Fibroblast of lung (primary cell): ENCODE measurements around the gene MTURN. TPM values are rescaled to one million over a fixed set of nuclear protein-coding genes. Genes with fewer than 3 reads are reported as not detected.
A peak's percentile ranks its signal among the peaks of the same experiment; 100 is the strongest.

Experiments
- DNase-seq, 2 donors: peaks; one replicate each; pipeline versions ENCODE4 v3.0.0 to v3.0.0-alpha.2; 2010; ENCODE audit warnings: low read depth in 2 of 2
- H2AFZ ChIP-seq: 2 replicates; pipeline ENCODE4 v1.5.1; 2012; ENCODE audit warnings: low read length, control low read depth, inconsistent platforms
- H3K27ac ChIP-seq: 2 replicates; pipeline ENCODE4 v1.5.1; 2011; ENCODE audit warnings: low read length, control low read depth; ENCODE audit not compliant: insufficient read depth
- H3K27me3 ChIP-seq: 2 replicates; pipeline ENCODE4 v1.5.1; 2011; ENCODE audit warnings: mild to moderate bottlenecking, low read length; ENCODE audit not compliant: control insufficient read depth, insufficient read depth
- H3K36me3 ChIP-seq: 2 replicates; pipeline ENCODE4 v1.5.1; 2011; ENCODE audit warnings: low read length; ENCODE audit not compliant: control insufficient read depth, insufficient read depth
- H3K4me1 ChIP-seq: 2 replicates; pipeline ENCODE4 v1.5.1; 2011; ENCODE audit warnings: low read length; ENCODE audit not compliant: control insufficient read depth, insufficient read depth; ENCODE audit errors: extremely low read depth
- H3K4me2 ChIP-seq: 2 replicates; pipeline ENCODE4 v1.5.1; 2011; ENCODE audit warnings: low read length, control low read depth; ENCODE audit not compliant: insufficient read depth; ENCODE audit errors: extremely low read depth
- H3K4me3 ChIP-seq, 4 experiments: fragments of 200-600 bp in 1 of 4; sonication (generic) in 1 of 4; replicated peaks in 1 of 4; 2 replicates each; pipeline ENCODE4 v1.5.1; 2011 to 2016; ENCODE audit warnings: low read length in 4 of 4, low read depth in 3 of 4, mild to moderate bottlenecking in 3 of 4, control low read depth in 2 of 4, inconsistent platforms in 1 of 4, mixed read lengths in 1 of 4; ENCODE audit not compliant: insufficient read depth in 1 of 4; ENCODE audit errors: control extremely low read depth in 1 of 4
- H3K79me2 ChIP-seq: 2 replicates; pipeline ENCODE4 v1.5.1; 2012; ENCODE audit warnings: mild to moderate bottlenecking, low read length, inconsistent platforms; ENCODE audit not compliant: control insufficient read depth, insufficient read depth
- H3K9ac ChIP-seq: 2 replicates; pipeline ENCODE4 v1.5.1; 2011; ENCODE audit warnings: mild to moderate bottlenecking, low read length, control low read depth; ENCODE audit not compliant: insufficient read depth
- H3K9me3 ChIP-seq: 2 replicates; pipeline ENCODE4 v1.5.1; 2012; ENCODE audit warnings: low read depth, low read length; ENCODE audit not compliant: control insufficient read depth, insufficient read depth
- H4K20me1 ChIP-seq: 2 replicates; pipeline ENCODE4 v1.5.1; 2011; ENCODE audit warnings: low read length; ENCODE audit not compliant: control insufficient read depth, insufficient read depth; ENCODE audit errors: extremely low read depth
- EZH2 ChIP-seq: IDR thresholded peaks from 2 replicates; pipeline ENCODE4 v1.5.1; 2012; ENCODE audit warnings: low read length, control low read depth, mild to moderate bottlenecking; ENCODE audit errors: missing control alignments
- polyA plus RNA-seq, 2 donors: library from polyadenylated mRNA; depleted of rRNA in 1 of 2; stranded (reverse) in 1 of 2; unstranded in 1 of 2; fragments of >200 nt; gene quantifications; 2 replicates each; pipeline ENCODE4 v1.2.1, GENCODE V29; 2011 to 2012; ENCODE audit warnings: missing spikeins in 1 of 2
- total RNA-seq: library from RNA; depleted of rRNA; stranded (reverse); fragments of >200 nt; gene quantifications from 2 replicates; pipeline ENCODE4 v1.2.1, GENCODE V29; 2014
- TF ChIP-seq, protein P1 (sequence below), 2 donors: IDR thresholded peaks in 1 of 2; conservative IDR thresholded peaks in 1 of 2; 1 replicate in 1 of 2; 2 replicates in 1 of 2; pipeline ENCODE4 v1.5.1; 2011 to 2012; ENCODE audit warnings: low read length in 2 of 2, control low read depth in 1 of 2, inconsistent platforms in 1 of 2, low read depth in 1 of 2, mild to moderate bottlenecking in 1 of 2

The MTURN gene
- total and polyA plus RNA-seq, 2 donors (not counting 1 experiment from before 2014, with no cell fraction given) = 7.1 to 12.9 TPM

DNA sequence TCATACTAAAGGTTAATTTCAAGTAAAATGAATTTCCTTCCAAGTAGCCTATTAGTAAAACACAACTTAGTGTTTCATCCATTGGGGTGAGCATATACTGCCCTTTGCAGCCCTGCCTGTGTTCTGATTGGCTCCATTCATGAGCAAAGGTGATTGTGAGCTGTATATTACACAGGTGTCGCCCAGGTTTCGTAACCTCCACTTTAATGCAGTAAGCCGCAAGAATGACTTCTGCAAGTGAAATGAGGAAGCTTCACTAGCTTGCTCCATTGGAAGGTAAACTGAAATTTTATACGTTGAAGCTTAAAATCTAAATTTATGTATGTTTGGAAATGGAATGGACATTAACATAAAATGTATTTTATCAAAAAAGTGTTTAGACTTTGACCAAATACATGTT is 24.4 kb downstream of the MTURN start:
- H3K4me3 ChIP-seq = no peak overlapping the region
- H3K79me2 ChIP-seq = no peaks in the 10 kb centered on the region
- H2AFZ ChIP-seq = no peak overlapping the region
- H3K4me1 ChIP-seq = no peaks in the 10 kb centered on the region
- H3K9ac ChIP-seq = no peak overlapping the region
- no peak overlapping the region for H3K4me2 ChIP-seq
- TF ChIP-seq, protein P1, sequence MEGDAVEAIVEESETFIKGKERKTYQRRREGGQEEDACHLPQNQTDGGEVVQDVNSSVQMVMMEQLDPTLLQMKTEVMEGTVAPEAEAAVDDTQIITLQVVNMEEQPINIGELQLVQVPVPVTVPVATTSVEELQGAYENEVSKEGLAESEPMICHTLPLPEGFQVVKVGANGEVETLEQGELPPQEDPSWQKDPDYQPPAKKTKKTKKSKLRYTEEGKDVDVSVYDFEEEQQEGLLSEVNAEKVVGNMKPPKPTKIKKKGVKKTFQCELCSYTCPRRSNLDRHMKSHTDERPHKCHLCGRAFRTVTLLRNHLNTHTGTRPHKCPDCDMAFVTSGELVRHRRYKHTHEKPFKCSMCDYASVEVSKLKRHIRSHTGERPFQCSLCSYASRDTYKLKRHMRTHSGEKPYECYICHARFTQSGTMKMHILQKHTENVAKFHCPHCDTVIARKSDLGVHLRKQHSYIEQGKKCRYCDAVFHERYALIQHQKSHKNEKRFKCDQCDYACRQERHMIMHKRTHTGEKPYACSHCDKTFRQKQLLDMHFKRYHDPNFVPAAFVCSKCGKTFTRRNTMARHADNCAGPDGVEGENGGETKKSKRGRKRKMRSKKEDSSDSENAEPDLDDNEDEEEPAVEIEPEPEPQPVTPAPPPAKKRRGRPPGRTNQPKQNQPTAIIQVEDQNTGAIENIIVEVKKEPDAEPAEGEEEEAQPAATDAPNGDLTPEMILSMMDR (conservative IDR thresholded peaks at IDR 0.05 in 1 of 2, IDR thresholded peaks at IDR 0.05 in 1 of 2; ENCODE audit: low read depth in 1 of 2, low read length in 2 of 2) = no peak
- TF ChIP-seq EZH2 = no peak
- no peak overlapping the region for H3K27ac ChIP-seq
- H3K36me3 ChIP-seq = peaks cover 1% of the 10 kb centered on the region
- H4K20me1 ChIP-seq = no peaks in the 10 kb centered on the region
- no peak for DNase-seq
- H3K9me3 ChIP-seq = no peaks in the 10 kb centered on the region
- no peaks in the 10 kb centered on the region for H3K27me3 ChIP-seq

DNA sequence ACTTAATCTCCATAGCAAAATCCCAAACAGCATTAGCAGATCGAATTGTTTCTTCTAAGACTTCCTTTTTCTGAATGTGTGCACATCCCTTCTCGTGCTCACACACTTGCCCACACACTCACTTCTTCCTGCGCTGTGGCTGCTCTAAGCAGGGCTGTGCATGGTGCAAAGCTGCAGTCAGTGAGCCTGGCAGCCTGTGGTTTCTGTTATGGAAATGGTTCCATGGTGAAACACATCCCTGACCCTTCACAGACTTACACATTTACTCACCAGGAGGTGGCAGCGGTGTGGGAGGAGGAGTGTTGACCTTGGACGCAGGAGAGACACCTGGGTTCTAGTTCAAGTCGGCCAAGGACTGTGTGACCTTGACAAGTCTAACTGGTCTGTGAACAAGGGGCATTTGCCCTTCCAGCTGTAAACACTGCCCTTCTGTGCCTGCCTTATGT is 24.9 kb downstream of the MTURN start:
- Histone ChIP-seq H3K4me2 (no peak overlapping the region), H3K36me3 (peaks cover 1% of the 10 kb centered on the region), H3K4me3 (no peak overlapping the region), H3K4me1 (no peaks in the 10 kb centered on the region), H3K9ac (no peak overlapping the region), H3K27me3 (no peaks in the 10 kb centered on the region), H2AFZ (no peak overlapping the region), H4K20me1 (no peaks in the 10 kb centered on the region), H3K9me3 (no peaks in the 10 kb centered on the region), H3K79me2 (no peaks in the 10 kb centered on the region), H3K27ac (no peak overlapping the region)
- DNase-seq = peak; percentile 23 to 45
- no peak for TF ChIP-seq EZH2
- TF ChIP-seq, protein P1 (conservative IDR thresholded peaks at IDR 0.05 in 1 of 2, IDR thresholded peaks at IDR 0.05 in 1 of 2; ENCODE audit: low read depth in 1 of 2, low read length in 2 of 2) = peak; percentile 14 to 32

DNA sequence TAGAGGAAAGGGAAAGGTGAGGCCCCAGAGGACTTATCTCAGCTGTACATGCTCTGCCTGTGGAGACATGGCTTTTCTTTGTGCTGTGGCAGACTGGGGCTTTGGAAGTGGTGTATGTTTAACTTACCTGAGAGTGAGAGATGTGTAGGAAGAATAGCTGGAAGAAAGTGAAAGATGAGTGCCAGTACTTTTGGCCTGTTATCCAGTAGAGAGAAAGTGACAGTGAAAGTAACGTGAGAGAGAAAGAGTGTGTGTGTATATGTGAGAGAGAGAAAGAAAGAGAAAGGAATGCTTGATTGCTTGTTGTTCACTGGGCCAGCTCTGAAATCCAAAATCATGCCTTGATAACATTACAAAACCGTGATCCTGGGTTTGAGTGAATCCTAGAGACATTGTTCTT is 25.5 kb downstream of the MTURN start:
- no peak overlapping the region for H3K9ac ChIP-seq
- H3K4me3 ChIP-seq = no peak overlapping the region
- H3K79me2 ChIP-seq = no peaks in the 10 kb centered on the region
- H3K4me2 ChIP-seq = no peak overlapping the region
- no peak overlapping the region for H2AFZ ChIP-seq
- H3K4me1 ChIP-seq = no peaks in the 10 kb centered on the region
- DNase-seq = no peak
- H3K36me3 ChIP-seq = peaks cover 1% of the 10 kb centered on the region
- H4K20me1 ChIP-seq = no peaks in the 10 kb centered on the region
- no peak for TF ChIP-seq EZH2
- TF ChIP-seq, protein P1 (conservative IDR thresholded peaks at IDR 0.05 in 1 of 2, IDR thresholded peaks at IDR 0.05 in 1 of 2; ENCODE audit: low read depth in 1 of 2, low read length in 2 of 2) = no peak
- H3K27ac ChIP-seq = no peak overlapping the region
- H3K27me3 ChIP-seq = no peaks in the 10 kb centered on the region
- no peaks in the 10 kb centered on the region for H3K9me3 ChIP-seq
